Cardiac muscle cell (in vitro differentiated cells and primary cell): ENCODE results near the gene TTC1. TPM values are rescaled to one million over a fixed set of nuclear protein-coding genes. Genes with fewer than 3 reads are reported as not detected.

Experiments
- DNase-seq, 2 donors: peaks; one replicate each; pipeline versions ENCODE4 v3.0.0 to v3.0.0-alpha.2; 2010 to 2017; ENCODE audit warnings: low read depth in 1 of 2, low spot score in 1 of 2
- H3K27ac ChIP-seq: fragments of 200-600 bp; sonication (generic); 2 replicates; pipeline ENCODE4 v1.5.1; 2016
- H3K27me3 ChIP-seq: fragments of 200-600 bp; sonication (generic); 2 replicates; pipeline ENCODE4 v1.6.0; 2016; ENCODE audit warnings: control low read depth
- H3K36me3 ChIP-seq: fragments of 200-600 bp; sonication (generic); 2 replicates; pipeline ENCODE4 v1.5.1; 2016; ENCODE audit warnings: control low read depth
- H3K4me1 ChIP-seq: fragments of 200-600 bp; sonication (generic); 2 replicates; pipeline ENCODE4 v1.8.1; 2017; ENCODE audit warnings: low read depth, mild to moderate bottlenecking, mixed run types
- H3K4me3 ChIP-seq: fragments of 200-600 bp; sonication (generic); 2 replicates; pipeline ENCODE4 v1.5.1; 2016; ENCODE audit warnings: mild to moderate bottlenecking
- H3K9me3 ChIP-seq: fragments of 200-600 bp; sonication (generic); 2 replicates; pipeline ENCODE4 v1.5.1; 2017; ENCODE audit warnings: low read depth, mild to moderate bottlenecking, control low read depth
- CTCF ChIP-seq: IDR thresholded peaks from 2 replicates; pipeline ENCODE4 v1.5.1; 2012; ENCODE audit warnings: low read depth, mild to moderate bottlenecking, low read length
- polyA plus RNA-seq: library from polyadenylated mRNA; unstranded; fragments of >200 nt; fragmentation: Nextera tagmentation; extraction: Ambion mirVana; gene quantifications from 2 replicates; pipeline ENCODE4 v1.2.1, GENCODE V29; 2016
- total RNA-seq: library from RNA; depleted of rRNA; stranded (reverse); fragments of >200 nt; gene quantifications from 2 replicates; pipeline ENCODE4 v1.2.3, GENCODE V29; 2016

Gene TTC1
- total and polyA plus RNA-seq, 2 experiments from 2014 or later = 28.1 to 54.6 TPM

GRCh38 chr5:159987031-159987674 is 21.8 kb upstream of the TTC1 start:
- Histone ChIP-seq H3K4me3 (peak overlapping the region; percentile 32), H3K27ac (no peak overlapping the region), H3K27me3 (peaks cover 27% of the 10 kb centered on the region), H3K4me1 (no peaks in the 10 kb centered on the region), H3K36me3 (no peaks in the 10 kb centered on the region), H3K9me3 (no peaks in the 10 kb centered on the region)
- DNase-seq = peak; percentile 72 to 87
- TF ChIP-seq CTCF = peak; percentile 79

DNA sequence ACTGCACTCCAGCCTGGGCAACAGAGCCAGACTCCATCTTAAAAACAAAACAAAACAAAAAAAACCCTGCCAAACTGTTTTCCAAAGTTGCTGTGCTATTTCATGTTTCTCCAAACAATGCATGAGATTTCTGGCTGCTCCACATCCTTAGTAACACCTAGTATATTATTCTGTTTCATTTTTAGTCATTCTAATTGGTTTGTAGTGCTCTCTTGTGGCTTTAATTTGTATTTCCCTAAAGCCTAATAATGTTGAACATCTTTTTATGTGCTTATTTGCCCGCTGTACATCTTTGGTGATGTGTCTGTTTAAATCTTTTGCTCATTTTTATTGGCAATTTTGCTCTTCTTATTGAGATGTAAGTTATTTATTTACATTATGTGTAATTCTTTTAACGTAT is 18.4 kb upstream of the TTC1 start:
- Histone ChIP-seq H3K27me3 (peaks cover 18% of the 10 kb centered on the region), H3K4me3 (no peak overlapping the region), H3K27ac (no peak overlapping the region), H3K36me3 (no peaks in the 10 kb centered on the region), H3K4me1 (no peaks in the 10 kb centered on the region), H3K9me3 (no peaks in the 10 kb centered on the region)
- TF ChIP-seq CTCF = peak; percentile 2
- DNase-seq = peak in 1 of 2 donors; percentile 20

GRCh38 chr5:159992566-159992965 is 16.4 kb upstream of the TTC1 start:
- no peak for DNase-seq
- H3K27ac ChIP-seq = no peak overlapping the region
- no peak overlapping the region for H3K4me3 ChIP-seq
- no peak for TF ChIP-seq CTCF
- no peaks in the 10 kb centered on the region for H3K36me3 ChIP-seq
- no peaks in the 10 kb centered on the region for H3K27me3 ChIP-seq
- H3K9me3 ChIP-seq = no peaks in the 10 kb centered on the region
- no peaks in the 10 kb centered on the region for H3K4me1 ChIP-seq

- H3K27ac ChIP-seq = no peak overlapping the region
- H3K4me3 ChIP-seq = no peak overlapping the region
- no peak for TF ChIP-seq CTCF
- H3K36me3 ChIP-seq = no peaks in the 10 kb centered on the region
- no peaks in the 10 kb centered on the region for H3K27me3 ChIP-seq
- DNase-seq = no peak
- H3K4me1 ChIP-seq = no peaks in the 10 kb centered on the region
- no peaks in the 10 kb centered on the region for H3K9me3 ChIP-seq
Observed at GRCh38 chr5:159993194-159993593, 15.7 kb upstream of the TTC1 start.

DNA sequence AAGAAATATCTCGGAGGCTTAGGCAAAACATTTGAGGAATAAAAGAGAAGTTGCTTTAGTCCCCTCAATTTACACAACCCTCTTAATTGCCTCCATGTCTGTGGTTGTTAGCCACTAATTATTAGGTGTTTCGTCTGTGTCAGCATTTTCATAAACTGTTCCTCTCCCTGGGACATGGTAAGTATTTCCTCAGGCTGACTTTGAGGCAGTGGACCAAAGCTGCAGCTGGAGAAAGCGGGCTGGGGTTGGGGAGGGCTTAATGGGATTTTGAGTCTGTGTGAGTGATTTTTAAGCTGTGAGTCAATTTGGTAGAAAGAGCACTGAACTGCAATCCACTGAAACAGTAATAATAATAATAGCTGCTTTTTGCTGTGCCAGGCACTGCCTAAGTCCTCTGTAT is 13.0 kb upstream of the TTC1 start:
- no peaks in the 10 kb centered on the region for H3K4me1 ChIP-seq
- TF ChIP-seq CTCF = no peak
- DNase-seq = no peak
- no peaks in the 10 kb centered on the region for H3K9me3 ChIP-seq
- no peaks in the 10 kb centered on the region for H3K27me3 ChIP-seq
- H3K4me3 ChIP-seq = no peak overlapping the region
- no peaks in the 10 kb centered on the region for H3K36me3 ChIP-seq
- H3K27ac ChIP-seq = no peak overlapping the region
